ENCODE measurements around the gene ATP8A2. TPM values are rescaled to one million over a fixed set of nuclear protein-coding genes. Genes with fewer than 3 reads are reported as not detected.

ATP8A2 gene
- total RNA-seq, 1 experiment from 2014 or later: 0.64 TPM

DNA sequence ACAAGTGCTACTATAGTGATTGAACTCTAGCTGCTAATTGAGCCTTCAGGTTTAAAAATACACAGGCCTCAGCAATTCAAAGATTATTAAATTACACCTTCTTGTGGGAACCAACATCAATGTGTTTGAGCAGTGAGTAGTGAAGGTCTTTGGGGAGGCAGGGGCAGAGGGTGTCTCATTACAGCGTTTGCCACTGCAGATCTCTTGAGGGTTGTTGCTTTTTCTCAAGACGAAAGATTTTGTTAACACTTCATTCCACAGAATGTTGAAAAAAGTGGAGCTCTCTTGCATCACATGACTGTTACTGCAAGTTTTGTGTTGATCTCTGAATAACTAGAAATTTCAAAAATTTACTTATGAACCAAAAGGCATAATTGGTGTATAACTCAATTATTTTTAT is 253.6 kb downstream of the ATP8A2 start:
- no peak for DNase-seq (ENCODE audit: low read depth)

GRCh38 chr13:25630329-25630900 is 258.6 kb downstream of the ATP8A2 start:
- DNase-seq (ENCODE audit: low read depth): no peak

- no peak for DNase-seq (ENCODE audit: low read depth)
Observed at GRCh38 chr13:25632166-25632888, 260.6 kb downstream of the ATP8A2 start.

GRCh38 chr13:25633093-25633492 is 261.3 kb downstream of the ATP8A2 start:
- DNase-seq (ENCODE audit: low read depth): no peak

- DNase-seq (ENCODE audit: low read depth): no peak
Observed at GRCh38 chr13:25645681-25646080, 273.9 kb downstream of the ATP8A2 start.

GRCh38 chr13:25649001-25649633 is 277.3 kb downstream of the ATP8A2 start:
- no peak for DNase-seq (ENCODE audit: low read depth)

DNA sequence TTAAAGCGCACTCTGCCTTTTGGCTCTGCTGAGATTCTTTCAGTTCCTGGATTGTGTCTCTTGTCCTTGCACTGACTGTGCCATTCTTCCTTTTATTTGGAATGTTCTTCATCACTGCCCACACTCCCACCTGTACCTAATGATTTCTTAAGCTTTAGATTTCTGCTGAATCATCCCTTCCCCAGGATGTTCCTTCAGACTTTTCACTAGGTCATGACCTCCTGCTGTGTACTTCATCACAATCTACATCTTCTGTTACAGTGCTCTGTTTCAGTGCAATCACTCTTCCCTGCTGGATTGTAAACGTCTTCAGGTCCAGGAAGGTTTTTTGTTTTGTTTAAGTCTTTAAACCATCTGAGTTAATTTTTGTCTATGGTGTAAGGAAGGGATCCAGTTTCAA is 281.0 kb downstream of the ATP8A2 start:
- DNase-seq (ENCODE audit: low read depth): peak; percentile 27

GRCh38 chr13:25654322-25654721 is 282.5 kb downstream of the ATP8A2 start:
- DNase-seq (ENCODE audit: low read depth): peak; percentile 69

DNA sequence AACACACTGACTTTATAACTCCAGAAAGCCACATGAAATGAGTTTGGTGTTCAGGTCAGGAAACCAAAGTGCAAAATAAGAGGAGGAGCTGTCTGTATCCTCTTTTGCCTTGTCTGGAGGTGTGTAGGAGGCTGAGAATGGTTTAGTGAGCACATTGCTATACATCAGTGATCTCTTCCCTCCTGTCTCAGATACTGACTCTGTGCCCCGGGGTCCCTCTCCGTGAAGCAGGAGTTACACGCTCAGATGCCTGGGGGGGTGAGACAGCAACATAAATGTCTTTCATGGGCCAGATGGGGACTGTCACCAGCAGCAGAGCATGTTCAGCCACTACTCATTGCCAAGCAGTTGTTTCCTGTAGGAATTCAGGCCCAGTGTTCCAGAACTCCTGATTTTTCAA is 285.4 kb downstream of the ATP8A2 start:
- DNase-seq (ENCODE audit: low read depth): no peak

DNA sequence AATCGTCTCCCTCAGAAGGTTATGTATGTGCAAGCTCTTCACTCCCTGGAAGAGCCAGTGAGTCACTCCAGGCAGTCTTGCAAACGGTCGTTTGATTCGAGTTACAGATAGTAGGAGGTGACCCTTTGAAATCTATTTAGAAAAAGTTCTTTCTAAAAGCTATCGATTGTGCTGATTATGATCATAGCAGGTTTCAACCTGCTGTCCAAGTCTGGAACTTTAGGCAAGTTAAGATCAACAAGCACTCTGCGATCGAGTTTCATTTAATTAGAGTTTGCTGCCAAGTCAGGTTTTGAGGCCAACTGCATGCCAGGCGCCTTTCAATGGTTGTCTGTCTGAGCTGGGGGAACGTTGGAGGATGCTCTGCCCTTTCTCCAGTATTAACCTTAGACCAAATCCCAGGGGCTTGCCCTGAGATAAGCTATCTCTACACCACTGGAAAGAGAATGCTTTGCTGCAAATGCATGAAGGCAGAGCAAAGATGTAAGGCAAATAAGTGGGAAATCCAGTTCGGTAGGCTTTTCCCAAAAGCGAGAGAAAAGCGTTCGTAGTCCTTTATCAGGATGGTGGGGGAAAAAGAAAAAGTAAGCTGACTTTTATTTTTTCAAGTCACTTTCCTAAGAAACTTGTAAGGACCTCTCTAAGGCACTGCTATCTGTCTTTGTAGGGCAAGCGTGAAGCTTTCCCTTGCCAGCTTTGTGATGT is 287.5 kb downstream of the ATP8A2 start:
- no peak for DNase-seq (ENCODE audit: low read depth)

DNA sequence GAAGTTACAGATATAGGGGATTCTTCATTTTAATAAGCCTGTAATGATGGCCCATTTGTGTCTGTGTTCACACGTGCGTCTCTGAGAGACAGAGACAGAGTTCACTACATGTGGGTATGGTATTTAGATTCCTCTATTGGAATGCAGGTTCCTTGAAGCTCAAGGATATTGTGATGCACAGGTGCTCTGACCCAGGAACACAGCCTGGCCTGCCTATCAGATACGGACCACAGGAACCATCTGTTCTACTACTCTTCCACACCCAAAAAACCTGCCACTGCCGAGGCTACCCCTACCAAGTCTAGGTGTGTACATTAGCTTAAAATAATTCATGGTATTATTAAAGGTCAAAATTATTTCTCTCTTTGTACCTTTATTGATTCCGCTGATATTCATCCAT is 289.2 kb downstream of the ATP8A2 start:
- DNase-seq (ENCODE audit: low read depth): no peak

DNA sequence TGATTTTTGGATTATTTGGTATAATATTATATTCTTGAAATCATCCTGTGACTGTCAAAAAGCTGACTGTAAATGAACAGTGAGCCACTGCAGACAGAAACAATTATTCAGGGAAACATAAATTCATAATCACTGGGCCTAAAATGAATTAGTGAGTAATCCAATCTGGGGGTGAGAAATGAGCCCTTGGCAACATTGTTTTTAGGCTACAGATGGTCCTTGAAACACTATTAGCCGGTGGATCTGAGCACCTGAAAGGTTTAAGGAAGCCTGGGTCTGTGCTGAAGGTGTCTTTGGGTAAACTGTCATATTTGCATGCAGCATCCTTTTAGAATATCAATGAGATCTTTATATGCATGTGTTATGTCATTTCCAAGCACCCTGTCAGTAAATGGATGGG is 290.7 kb downstream of the ATP8A2 start:
- DNase-seq (ENCODE audit: low read depth): no peak

GRCh38 chr13:25668345-25668744 is 296.6 kb downstream of the ATP8A2 start:
- no peak for DNase-seq (ENCODE audit: low read depth)

DNA sequence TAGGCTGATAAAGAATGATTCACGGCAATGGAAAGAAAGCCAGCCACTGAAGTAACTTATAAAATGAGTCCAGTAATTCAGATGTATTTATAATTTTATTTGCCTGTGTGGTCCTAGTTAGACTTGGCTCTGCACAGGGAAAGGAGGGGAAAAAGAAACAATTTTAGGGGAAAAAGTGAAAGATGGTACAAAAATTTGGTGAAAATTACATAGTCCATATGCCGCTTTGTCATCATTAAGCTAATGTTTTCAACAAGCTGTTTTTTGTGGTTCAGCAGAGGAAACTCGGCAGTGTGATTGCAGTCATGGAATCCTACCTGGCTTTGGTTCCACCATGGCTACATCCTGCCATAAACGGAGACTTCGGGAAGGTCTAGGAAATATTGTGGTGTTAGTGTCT is 301.9 kb downstream of the ATP8A2 start:
- DNase-seq (ENCODE audit: low read depth): no peak

GRCh38 chr13:25674371-25674770 is 302.6 kb downstream of the ATP8A2 start:
- DNase-seq (ENCODE audit: low read depth): no peak

- DNase-seq (ENCODE audit: low read depth): no peak
Observed at GRCh38 chr13:25675060-25675459, 303.3 kb downstream of the ATP8A2 start.

GRCh38 chr13:25677956-25678355 is 306.2 kb downstream of the ATP8A2 start:
- no peak for DNase-seq (ENCODE audit: low read depth)

GRCh38 chr13:25678398-25678797 is 306.6 kb downstream of the ATP8A2 start:
- DNase-seq (ENCODE audit: low read depth): peak; percentile 13

GRCh38 chr13:25679159-25679558 is 307.4 kb downstream of the ATP8A2 start:
- no peak for DNase-seq (ENCODE audit: low read depth)

DNA sequence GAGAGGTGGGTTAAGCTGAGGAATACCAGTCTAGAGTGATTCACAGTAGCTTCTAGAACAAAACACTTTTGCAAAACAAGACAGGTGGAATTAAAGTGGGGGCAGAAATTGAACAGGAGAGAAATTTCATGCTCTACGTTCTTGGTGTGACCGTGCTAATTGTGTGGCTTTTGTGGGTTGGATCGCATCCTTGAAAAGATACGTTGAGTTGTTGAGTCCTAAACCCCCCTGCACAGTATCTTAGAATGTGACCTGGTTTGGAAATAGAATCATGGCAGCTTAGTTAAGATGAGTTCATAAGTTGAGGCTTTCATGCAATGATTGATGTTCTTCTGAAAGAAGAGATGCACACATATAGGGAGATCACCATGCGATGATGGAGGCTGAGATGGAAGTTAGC is 308.2 kb downstream of the ATP8A2 start:
- DNase-seq (ENCODE audit: low read depth): no peak

- DNase-seq (ENCODE audit: low read depth): no peak
Observed at GRCh38 chr13:25682276-25682675, 310.5 kb downstream of the ATP8A2 start.

GRCh38 chr13:25683056-25683455 is 311.3 kb downstream of the ATP8A2 start:
- DNase-seq (ENCODE audit: low read depth): no peak

All from HT1080 (cell line).